NCI-H524 treated with DMSO at 0.1 percent for 48 hours (cell line): Measurements from ENCODE around the gene CCDC8.
"Not testable (repeated sequence)": the region's sequence is repeated elsewhere in the genome, so short reads cannot be mapped to it uniquely, and the experiment has no call there.

Experiments
- DNase-seq: peaks from one replicate; lab custom pipeline; 2025; lab: John Stamatoyannopoulos, UW

Gene CCDC8

GRCh38 chr19:46428239-46429135 lies 15.1 kb upstream of the CCDC8 start, which contains the start of gene PNMA8C:
Gene PNMA8C (minus strand): TSS chr19:46428936. CDS start chr19:46428359, 577 bp downstream.
- DNase-seq: no peak

GRCh38 chr19:46427518-46428045 lies 14.2 kb upstream of the CCDC8 start:
- no peak for DNase-seq

- DNase-seq: no peak
Measured at GRCh38 chr19:46426506-46427162, 13.3 kb upstream of the CCDC8 start.

- no peak for DNase-seq
Measured at GRCh38 chr19:46426035-46426505, 12.7 kb upstream of the CCDC8 start.

- no peak for DNase-seq
Measured at GRCh38 chr19:46423188-46423587, 9.8 kb upstream of the CCDC8 start.

- no peak for DNase-seq
Measured at GRCh38 chr19:46422344-46422743, 9.0 kb upstream of the CCDC8 start.

- DNase-seq: no peak
Measured at GRCh38 chr19:46420056-46420455, 6.7 kb upstream of the CCDC8 start.

GRCh38 chr19:46415804-46416709 lies 2.7 kb upstream of the CCDC8 start:
- peak; percentile 34 for DNase-seq

GRCh38 chr19:46414899-46415298 lies 1.5 kb upstream of the CCDC8 start:
- not testable (repeated sequence) for DNase-seq

- no peak for DNase-seq
Measured at GRCh38 chr19:46412650-46413261, 608 bp downstream of the CCDC8 start.

- no peak for DNase-seq
Measured at GRCh38 chr19:46411925-46412649, 1.3 kb downstream of the CCDC8 start.

- no peak for DNase-seq
Measured at GRCh38 chr19:46411088-46411924, 2.1 kb downstream of the CCDC8 start.

GRCh38 chr19:46410205-46411087 lies 2.9 kb downstream of the CCDC8 start:
- no peak for DNase-seq

- DNase-seq: no peak
Measured at GRCh38 chr19:46409191-46409590, 4.2 kb downstream of the CCDC8 start.

- no peak for DNase-seq
Measured at GRCh38 chr19:46408664-46409039, 4.7 kb downstream of the CCDC8 start.

- no peak for DNase-seq
Measured at GRCh38 chr19:46407856-46408663, 5.3 kb downstream of the CCDC8 start.

GRCh38 chr19:46406976-46407375 lies 6.4 kb downstream of the CCDC8 start:
- no peak for DNase-seq
